GM12872 (cell line): ENCODE measurements around the gene USP33.

Experiments
- CTCF ChIP-seq: IDR thresholded peaks from 3 replicates; pipeline ENCODE4 v1.5.1; 2011; ENCODE audit warnings: low read depth, mild to moderate bottlenecking, low read length, moderate library complexity; ENCODE audit not compliant: insufficient read depth

The USP33 gene

DNA sequence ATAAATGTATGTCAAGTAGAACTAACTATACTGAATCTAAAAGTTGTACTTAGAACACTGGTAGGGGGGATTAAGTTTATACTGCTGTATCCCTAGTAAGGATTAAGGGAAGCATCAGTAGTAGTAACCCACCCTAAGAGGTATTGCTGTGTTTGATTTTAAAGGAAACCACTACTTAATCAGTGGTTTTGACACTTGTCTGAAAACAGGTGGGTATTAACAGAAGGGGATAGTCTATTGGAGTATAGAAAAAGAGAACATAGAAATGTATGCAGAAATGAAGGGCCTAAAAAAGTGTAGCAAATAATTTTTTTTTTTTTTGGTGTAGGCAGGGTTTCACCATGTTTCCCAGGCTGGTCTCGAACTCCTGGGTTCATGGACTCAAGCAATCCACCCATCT is 22.0 kb upstream of the USP33 start:
- no peak for TF ChIP-seq CTCF

DNA sequence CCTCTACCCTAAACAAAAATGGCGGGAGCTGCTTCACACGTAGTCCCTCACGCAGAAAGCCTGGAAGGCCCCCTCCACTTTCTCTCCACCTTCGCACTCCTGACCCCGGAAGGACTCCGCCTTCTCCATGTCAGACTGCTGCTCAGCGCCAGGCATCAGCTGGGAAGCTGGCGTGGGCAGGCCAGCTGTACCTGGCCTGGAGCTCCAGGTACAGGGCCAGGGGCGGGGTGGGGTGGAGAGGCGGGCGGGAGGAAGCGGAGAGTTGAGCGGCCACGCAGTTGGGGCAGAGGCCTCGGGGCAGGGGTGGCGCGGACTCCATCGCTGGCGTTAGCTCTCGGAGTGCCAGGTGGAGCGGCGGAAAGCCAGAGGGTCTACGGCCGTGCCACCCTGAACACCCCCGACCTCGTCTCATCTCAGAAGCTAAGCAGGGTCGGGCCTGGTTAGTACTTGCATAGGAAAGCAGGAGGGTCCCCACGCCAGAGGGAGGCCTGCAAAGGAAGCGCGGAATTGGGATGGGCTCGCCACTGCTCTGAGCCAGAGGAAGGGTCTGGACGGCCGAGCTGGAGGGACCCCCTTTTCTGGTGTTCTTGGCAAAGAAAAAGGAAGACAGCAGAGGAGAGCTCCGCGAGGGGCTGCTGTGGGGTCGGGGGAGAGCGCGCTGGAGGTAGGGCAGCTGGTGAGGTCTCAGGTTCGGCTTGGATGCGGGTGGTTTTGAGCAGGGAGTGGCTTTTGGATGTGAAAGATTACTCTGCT is 20.1 kb upstream of the USP33 start, which contains the start of gene MIGA1:
TSS of gene MIGA1 (plus strand) at position 121 of the 753 bp plus-strand sequence. CDS start 3,604 bp downstream, outside the sequence.
- no peak for TF ChIP-seq CTCF

DNA sequence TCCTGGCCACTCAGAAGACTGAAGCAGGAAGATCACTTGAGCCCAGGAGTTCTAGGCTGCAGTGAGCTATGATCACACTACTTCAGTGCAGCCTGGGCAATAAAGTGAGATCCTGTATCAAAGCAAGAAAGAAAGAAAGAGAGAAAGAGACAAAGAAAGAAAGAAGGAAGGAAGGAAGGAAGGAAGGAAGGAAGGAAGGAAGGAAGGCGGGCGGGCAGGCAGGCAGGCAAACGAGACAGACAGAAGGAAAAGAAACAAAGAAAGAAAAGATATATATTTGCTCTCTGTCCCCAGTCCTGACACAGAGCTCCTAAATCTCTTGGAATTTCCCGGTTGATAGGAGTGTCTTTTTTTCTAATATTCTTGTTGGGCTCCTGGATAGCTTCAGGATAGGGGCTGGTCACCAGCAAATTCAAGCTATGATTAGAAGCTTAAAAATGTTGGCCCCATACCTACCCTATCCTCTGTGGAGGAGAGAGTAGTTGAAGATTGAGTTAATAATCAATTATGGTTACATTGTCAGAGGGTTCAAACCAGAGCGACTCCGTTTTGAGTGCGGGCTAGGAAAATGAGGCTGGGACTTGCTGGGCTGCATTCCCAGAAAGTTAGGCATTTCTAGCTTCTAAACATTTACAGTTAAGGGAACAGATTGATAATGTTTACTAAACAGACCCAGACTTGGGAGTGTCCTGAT is 16.5 kb upstream of the USP33 start:
- TF ChIP-seq CTCF = no peak

DNA sequence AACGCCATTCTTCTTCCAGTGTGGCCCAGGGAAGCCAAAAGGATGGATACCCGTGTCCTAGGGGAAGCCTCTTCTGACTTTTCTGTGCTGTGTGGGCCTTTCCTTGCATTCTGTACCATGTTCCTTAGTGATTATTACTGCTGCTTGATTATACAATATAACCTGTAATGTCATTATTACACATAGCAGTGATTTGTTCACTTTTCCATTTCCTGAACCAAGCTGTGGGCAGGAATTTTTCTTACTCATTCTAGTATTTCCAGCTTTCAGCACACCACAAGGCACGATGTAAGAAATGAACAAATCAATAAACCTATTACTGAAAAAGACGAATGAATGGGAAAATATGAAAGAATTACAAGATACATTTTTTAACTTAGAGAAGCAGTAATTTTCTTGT is 8.4 kb upstream of the USP33 start:
- no peak for TF ChIP-seq CTCF

DNA sequence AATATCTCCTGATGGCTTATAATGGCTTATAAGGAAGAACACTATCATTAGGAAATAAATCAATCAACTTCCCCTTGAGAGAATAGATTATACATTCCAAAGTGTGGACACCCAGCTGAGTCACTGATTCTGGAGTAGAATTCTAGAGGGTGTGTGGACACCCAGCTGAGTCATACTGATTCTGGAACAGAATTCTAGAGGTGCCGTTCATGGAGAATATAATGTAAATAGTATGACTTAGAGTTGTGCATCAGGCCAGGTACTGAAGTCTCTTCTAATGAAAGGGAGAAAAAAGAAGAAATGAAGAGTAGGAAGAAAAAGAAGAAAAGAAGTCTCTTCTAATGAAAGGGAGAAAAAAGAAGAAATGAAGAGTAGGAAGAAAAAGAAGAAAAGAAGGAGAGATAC is 2.4 kb upstream of the USP33 start:
- no peak for TF ChIP-seq CTCF

DNA sequence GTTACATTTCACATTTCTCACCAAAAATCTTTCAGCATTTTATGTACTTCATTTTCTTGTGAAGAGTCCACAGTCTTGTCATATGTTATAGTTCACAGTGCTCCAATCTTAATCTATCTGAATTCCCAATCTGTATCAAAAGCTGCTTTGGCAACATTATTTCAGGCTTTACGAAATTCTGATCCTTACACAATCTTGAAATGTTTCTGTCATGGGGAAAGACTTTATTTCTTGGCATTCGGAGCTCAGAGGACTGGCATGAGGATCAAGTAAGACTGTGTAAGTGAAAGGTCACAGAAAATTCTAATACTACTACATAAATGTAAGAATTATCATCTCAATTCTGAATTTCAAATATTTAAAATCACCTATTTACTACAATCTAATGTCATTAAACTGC is 2.0 kb downstream of the USP33 start:
- TF ChIP-seq CTCF = no peak

DNA sequence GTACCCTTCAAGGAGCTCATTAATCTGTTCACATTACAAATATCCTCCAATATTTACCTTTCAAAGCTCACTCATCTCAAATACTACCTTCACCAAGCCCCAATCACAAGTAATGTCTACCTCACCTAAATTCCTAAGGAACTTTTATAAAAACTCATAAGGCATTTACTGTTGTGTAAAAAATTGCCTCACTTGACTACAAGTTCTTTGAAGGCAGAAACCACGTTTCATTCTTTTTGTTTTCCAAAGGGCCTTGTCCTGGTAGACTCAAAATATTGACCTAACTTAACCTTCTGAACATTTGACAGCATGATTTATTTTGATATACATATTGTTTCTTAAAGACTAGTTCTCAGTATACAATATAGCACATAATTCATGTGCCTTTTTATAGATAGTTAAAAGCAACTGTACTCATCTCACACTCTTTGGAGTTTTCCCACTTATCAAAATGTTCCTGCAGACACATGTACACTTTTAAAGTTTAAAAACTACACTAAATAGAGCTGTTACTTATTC is 2.5 kb downstream of the USP33 start:
- no peak for TF ChIP-seq CTCF
